Measurements from ENCODE around the gene CACNA1G. TPM values are rescaled to one million over a fixed set of nuclear protein-coding genes. Genes with fewer than 3 reads are reported as not detected.

Gene CACNA1G
- total and polyA plus RNA-seq, 9 of the 15 experiments (the other 6 are each of a cell fraction or from before 2014, with no cell fraction given), result 0.01 TPM; not detected in 8

GRCh38 chr17:50675627-50676026 lies 115.1 kb downstream of the CACNA1G start:
- Histone ChIP-seq H3K9ac (ENCODE audit: insufficient read depth in 1 of 2, low read depth in 2 of 2, low read length in 2 of 2) (peak overlapping the region in 1 of 2 experiments; percentile 58; a peak in 1 of 4 replicates), H3K9me1 (ENCODE audit: control insufficient read depth, insufficient read depth, low read length) (no peaks in the 10 kb centered on the region), H3K27ac (ENCODE audit: extremely low read depth, low read depth, low read length) (no peak overlapping the region), H3K4me1 (replicated peaks in 1 of 2; ENCODE audit: control insufficient read depth in 2 of 2, insufficient read depth in 2 of 2, low read length in 2 of 2) (peaks cover 0 to 16% of the 10 kb centered on the region in 2 experiments; a peak in 3 of 5 replicates), H3K4me2 (ENCODE audit: insufficient read depth, low read length) (no peak overlapping the region), H3K79me2 (ENCODE audit: control insufficient read depth, insufficient read depth, low read length) (no peaks in the 10 kb centered on the region), H3K36me3 (ENCODE audit: control insufficient read depth, insufficient read depth, low read length) (no peaks in the 10 kb centered on the region), H3K4me3 (no peak overlapping the region), H3K9me3 (replicated peaks; ENCODE audit: control insufficient read depth, insufficient read depth, low read depth, low read length) (no peaks in the 10 kb centered on the region), H2AFZ (ENCODE audit: low read depth, low read length) (no peak overlapping the region), H4K20me1 (replicated peaks; ENCODE audit: control insufficient read depth, insufficient read depth, low read length) (no peaks in the 10 kb centered on the region), H3K27me3 (ENCODE audit: control insufficient read depth in 2 of 2, insufficient read depth in 2 of 2, low read length in 2 of 2) (peaks cover 5 to 59% of the 10 kb centered on the region in 2 experiments; a peak in 4 of 5 replicates)
- in situ Hi-C loops (cut with MboI), result loop anchor here (5.0 kb wide), 1 partner anchor 188 kb away; no protein-coding TSS in a partner anchor
- 13% methylated on average over 7 of the region's 7 CpGs for WGBS (ENCODE audit: insufficient coverage, low coverage, missing lambda C conversion rate)
- intact Hi-C loops (cut with micrococcal nuclease), result no loop called here
- TF ChIP-seq GTF2A2 (tag; IDR thresholded peaks at IDR 0.05) (no peak), FUS (optimal IDR thresholded peaks at IDR 0.05; ENCODE audit: low read depth, low read length) (no peak), ZNF644 (tag; IDR thresholded peaks at IDR 0.05; ENCODE audit: low read depth) (no peak), ESRRA (IDR thresholded peaks at IDR 0.05; ENCODE audit: borderline replicate concordance, low read depth) (no peak), DACH1 (IDR thresholded peaks at IDR 0.05; ENCODE audit: partially characterized antibody) (no peak), HMBOX1 (IDR thresholded peaks at IDR 0.05) (no peak), FOXK2 (conservative IDR thresholded peaks at IDR 0.05 in 1 of 2, IDR thresholded peaks at IDR 0.05 in 1 of 2; ENCODE audit: low read depth in 2 of 2) (no peak), DMBX1 (CRISPR knock-in tag; IDR thresholded peaks at IDR 0.05; ENCODE audit: borderline replicate concordance) (no peak), ZHX1 (conservative IDR thresholded peaks at IDR 0.05; ENCODE audit: low read length) (no peak), EGR1 (conservative IDR thresholded peaks at IDR 0.05) (no peak), CBX2 (IDR thresholded peaks at IDR 0.05; ENCODE audit: insufficient read depth, low read length, poor library complexity, severe bottlenecking) (no peak), POLR2H (tag; IDR thresholded peaks at IDR 0.05; ENCODE audit: low read depth) (no peak), CBFA2T3 (IDR thresholded peaks at IDR 0.05) (no peak), PRPF4 (IDR thresholded peaks at IDR 0.05; ENCODE audit: insufficient read depth, low read depth, low read length, poor library complexity, severe bottlenecking) (no peak), NRF1 (conservative IDR thresholded peaks at IDR 0.05 in 1 of 2, IDR thresholded peaks at IDR 0.05 in 1 of 2) (no peak), ZNF592 (IDR thresholded peaks at IDR 0.05) (no peak)
- FAIRE-seq (no peak), DNase-seq (ENCODE audit: extremely low read depth in 1 of 4, low spot score in 3 of 4) (no peak), ATAC-seq (no peak)
- CTCF ChIA-PET (ENCODE audit: low intra/inter-chr PET ratio), result no interaction called here
- POLR2A ChIA-PET, result interaction anchor here (0.8 to 1.0 kb wide), 2 partner anchors 9 to 20 kb away, joined by 3 read pairs; no protein-coding TSS in a partner anchor
- BruUV-seq (replicated peaks), result no TSS peak
